GM12878 (cell line): ENCODE results near the gene SLC19A1. TPM values are rescaled to one million over a fixed set of nuclear protein-coding genes. Genes with fewer than 3 reads are reported as not detected.

ENCODE experiments used
- ATAC-seq: fragments of 200-7000 bp; cut with Tn5 transposase; 3 replicates; pipeline ENCODE4 v1.9.1; 2020; ENCODE audit warnings: mild to moderate bottlenecking, moderate library complexity
- BruUV-seq: library from RNA; stranded (reverse); fragments of 400-500 nt; replicated peaks from 2 replicates; lab custom pipeline; 2021; lab: Mats Ljungman, UMichigan
- CTCF ChIA-PET: fragments of 300-600 bp; sonication (Branson Sonifier 250); formaldehyde crosslinking; extraction: SDS; loops from one replicate; lab custom pipeline; 2021; ENCODE audit warnings: inconsistent platforms; lab: Yijun Ruan, JAX
- POLR2A ChIA-PET: fragments of 350-600 bp; formaldehyde crosslinking; extraction: SDS; loops from one replicate; lab custom pipeline; 2021; ENCODE audit warnings: inconsistent platforms; lab: Charles Lee
- RAD21 ChIA-PET: fragments of 300-600 bp; sonication (Branson Sonifier 250); formaldehyde crosslinking; loops from one replicate; lab custom pipeline; 2023; ENCODE audit warnings: antibody characterized with exemption; ENCODE audit not compliant: unreplicated experiment; lab: Charles Lee
- SMC1A ChIA-PET: fragments of 300-600 bp; sonication (Branson Sonifier 250); formaldehyde crosslinking; loops from one replicate; lab custom pipeline; 2023; ENCODE audit not compliant: unreplicated experiment, uncharacterized antibody; lab: Charles Lee
- DNase-seq: peaks from one replicate; pipeline ENCODE4 v3.0.0-alpha.2; 2011; ENCODE audit warnings: low read depth, low spot score
- FAIRE-seq: peaks from 3 replicates; lab custom pipeline; 2011; peaks lifted over from hg19 to GRCh38; lab: Jason Lieb, UNC
- H2AFZ ChIP-seq: 2 replicates; pipeline ENCODE4 v1.6.0; 2011; ENCODE audit warnings: low read depth, low read length, control low read depth; ENCODE audit not compliant: control insufficient read depth
- H3K27ac ChIP-seq: 2 replicates; pipeline ENCODE4 v1.5.1; 2011; ENCODE audit warnings: control low read depth; ENCODE audit not compliant: control insufficient read depth, insufficient read depth
- H3K27me3 ChIP-seq, 2 experiments: replicated peaks in 1 of 2; 2 replicates each; pipeline versions ENCODE4 v1.6.0 to v1.6.1; 2011; ENCODE audit warnings: low read length in 1 of 2; ENCODE audit not compliant: control insufficient read depth in 2 of 2, insufficient read depth in 2 of 2
- H3K36me3 ChIP-seq, 2 experiments: 2 replicates each; pipeline ENCODE4 v1.5.1; 2011; ENCODE audit warnings: low read length in 1 of 2; ENCODE audit not compliant: control insufficient read depth in 2 of 2, insufficient read depth in 2 of 2
- H3K4me1 ChIP-seq: 2 replicates; pipeline ENCODE4 v1.6.1; 2011; ENCODE audit warnings: mild to moderate bottlenecking, low read length, moderate library complexity, mixed read lengths; ENCODE audit not compliant: control insufficient read depth, insufficient read depth
- H3K4me2 ChIP-seq: 2 replicates; pipeline ENCODE4 v1.6.0; 2011; ENCODE audit warnings: control low read depth; ENCODE audit not compliant: control insufficient read depth, insufficient read depth
- H3K4me3 ChIP-seq: fragments of 200-600 bp; sonication (generic); 2 replicates; pipeline ENCODE4 v1.5.1; 2016
- H3K79me2 ChIP-seq: 2 replicates; pipeline ENCODE4 v1.6.0; 2011; ENCODE audit warnings: low read length; ENCODE audit not compliant: control insufficient read depth, insufficient read depth
- H3K9ac ChIP-seq: 2 replicates; pipeline ENCODE4 v1.8.0; 2011; ENCODE audit warnings: low read length, control low read depth, mixed read lengths; ENCODE audit not compliant: control insufficient read depth, insufficient read depth
- H3K9me3 ChIP-seq: replicated peaks from 3 replicates; pipeline ENCODE4 v1.5.1; 2011; ENCODE audit warnings: mild to moderate bottlenecking, low read length; ENCODE audit not compliant: control insufficient read depth, insufficient read depth
- H4K20me1 ChIP-seq: 2 replicates; pipeline ENCODE4 v1.6.0; 2011; ENCODE audit not compliant: control insufficient read depth, insufficient read depth
- BHLHE40 ChIP-seq, 2 experiments: fragments of 450-650 bp in 1 of 2; IDR thresholded peaks; 2 replicates each; pipeline ENCODE4 v1.6.1; 2011 to 2017; ENCODE audit warnings: low read depth in 2 of 2, borderline replicate concordance in 1 of 2, improper control_type of control experiment in 1 of 2, low read length in 1 of 2, mild to moderate bottlenecking in 1 of 2
- CEBPB ChIP-seq, 2 experiments: fragments of 150-350 bp in 1 of 2; IDR thresholded peaks; 2 replicates each; pipeline ENCODE4 v1.6.1; 2012 to 2014; ENCODE audit warnings: low read depth in 2 of 2, low read length in 2 of 2, borderline replicate concordance in 1 of 2, inconsistent platforms in 1 of 2
- CHD2 ChIP-seq: IDR thresholded peaks from 2 replicates; pipeline ENCODE4 v1.6.1; 2011; ENCODE audit warnings: low read depth, low read length, improper control_type of control experiment, borderline replicate concordance
- HDAC6 ChIP-seq: fragments of 200-600 bp; sonication (generic); IDR thresholded peaks from one replicate; pipeline ENCODE4 v1.8.0; 2017; ENCODE audit warnings: antibody characterized with exemption; ENCODE audit not compliant: unreplicated experiment
- IRF3 ChIP-seq: fragments of 450-650 bp; IDR thresholded peaks from 2 replicates; pipeline ENCODE4 v1.6.1; 2014; ENCODE audit warnings: mild to moderate bottlenecking
- KAT2A ChIP-seq: conservative IDR thresholded peaks from 2 replicates; pipeline ENCODE4 v1.6.1; 2011; ENCODE audit warnings: low read depth, low read length; ENCODE audit not compliant: control insufficient read depth
- LARP7 ChIP-seq: fragments of 450-650 bp; IDR thresholded peaks from 2 replicates; pipeline ENCODE4 v1.6.1; 2017; ENCODE audit warnings: mild to moderate bottlenecking
- MTA3 ChIP-seq: IDR thresholded peaks from 2 replicates; pipeline ENCODE4 v1.6.1; 2012; ENCODE audit warnings: low read length, inconsistent platforms, borderline replicate concordance
- NFXL1 ChIP-seq: fragments of 450-650 bp; IDR thresholded peaks from 2 replicates; pipeline ENCODE4 v1.6.1; 2017; ENCODE audit warnings: antibody characterized with exemption, mild to moderate bottlenecking, borderline replicate concordance
- PAX8 ChIP-seq: fragments of 450-650 bp; IDR thresholded peaks from 2 replicates; pipeline ENCODE4 v1.6.1; 2017; ENCODE audit warnings: mild to moderate bottlenecking, moderate library complexity
- PBX3 ChIP-seq: IDR thresholded peaks from 2 replicates; pipeline ENCODE4 v1.6.1; 2011; ENCODE audit warnings: mild to moderate bottlenecking, low read depth, low read length, moderate library complexity; ENCODE audit not compliant: insufficient replicate concordance
- SREBF2 ChIP-seq: IDR thresholded peaks from 2 replicates; pipeline ENCODE4 v1.6.1; 2012; ENCODE audit warnings: mild to moderate bottlenecking, low read length
- USF2 ChIP-seq: IDR thresholded peaks from 2 replicates; pipeline ENCODE4 v1.6.1; 2011; ENCODE audit warnings: low read depth, low read length, improper control_type of control experiment, borderline replicate concordance
- ZNF217 ChIP-seq: fragments of 450-650 bp; IDR thresholded peaks from 2 replicates; pipeline ENCODE4 v1.6.1; 2017; ENCODE audit warnings: antibody characterized with exemption, mild to moderate bottlenecking
- WGBS: methylation state at CpG from one replicate; pipeline ENCODE4 v1.1.6; 2016; ENCODE audit warnings: low lambda C conversion rate; ENCODE audit not compliant: insufficient replicate concordance, insufficient coverage; ENCODE audit errors: missing lambda C conversion rate; 5-methylcytosine and 5-hydroxymethylcytosine counted together
- in situ Hi-C: fragments of 300-500 bp; cut with MboI; formaldehyde crosslinking; loops from 9 replicates; pipeline ENCODE4 v1.14.3; 2018; ENCODE audit warnings: mixed read lengths
- intact Hi-C: fragments of 100-400 bp; cut with micrococcal nuclease; formaldehyde crosslinking; loops from one replicate; pipeline ENCODE4 v1.14.2; 2022; ENCODE audit not compliant: unreplicated experiment
- polyA plus RNA-seq, 11 experiments: library from polyadenylated mRNA; depleted of rRNA in 4 of 11; unstranded in 6 of 11; stranded (reverse) in 5 of 11; fragments of >200 nt; fragmentation: Nextera tagmentation in 4 of 11; fragmentation: Illumina TruSeq in 1 of 11; extraction: Ambion mirVana in 4 of 11; extraction: Trizol in 1 of 11; gene quantifications; 1 replicate in 1 of 11; 2 replicates in 10 of 11; pipeline versions ENCODE4 v1.2.1 to v1.2.3, GENCODE V29; 2011 to 2016; ENCODE audit warnings: inconsistent platforms in 2 of 11, missing spikeins in 2 of 11, low read depth in 1 of 11
- total RNA-seq, 4 experiments: library from RNA; depleted of rRNA in 3 of 4; stranded (reverse); fragments of >200 nt in 3 of 4; fragmentation: Illumina TruSeq in 1 of 4; extraction: Trizol in 1 of 4; gene quantifications; 2 replicates each; pipeline versions ENCODE4 v1.2.1 to v1.2.3, GENCODE V29; 2013 to 2021

SLC19A1 gene
- total and polyA plus RNA-seq, 10 of the 15 experiments (the other 5 are each of a cell fraction or from before 2014, with no cell fraction given) = 0.42 to 49.7 (median 12.2) TPM

- Histone ChIP-seq H3K79me2 (no peaks in the 10 kb centered on the region), H3K4me2 (no peak overlapping the region), H3K9me3 (no peaks in the 10 kb centered on the region; the same call in 2 of the 3 replicates), H2AFZ (no peak overlapping the region), H3K4me3 (no peak overlapping the region), H4K20me1 (no peaks in the 10 kb centered on the region), H3K9ac (no peak overlapping the region), H3K27me3 (no peaks in the 10 kb centered on the region), H3K27ac (no peak overlapping the region), H3K36me3 (no peaks in the 10 kb centered on the region), H3K4me1 (no peaks in the 10 kb centered on the region)
- CTCF ChIA-PET = interaction anchor here (1.1 kb wide), 1 partner anchor 312 kb away, joined by 3 read pairs; no protein-coding TSS in a partner anchor
- in situ Hi-C loops = loop anchor here (25.0 kb wide), 1 partner anchor 359 kb away; no protein-coding TSS in a partner anchor
- RAD21 ChIA-PET = no interaction called here
- FAIRE-seq (no peak), DNase-seq (no peak), ATAC-seq (no peak)
- intact Hi-C loops = no loop called here
- no peak for TF ChIP-seq KAT2A
- TF ChIP-seq MTA3 = no peak
- no peak for TF ChIP-seq CEBPB (IDR thresholded peaks at IDR 0.05; ENCODE audit: borderline replicate concordance in 1 of 2, low read depth in 2 of 2, low read length in 2 of 2)
- TF ChIP-seq BHLHE40 (IDR thresholded peaks at IDR 0.05; ENCODE audit: borderline replicate concordance in 1 of 2, low read depth in 2 of 2, low read length in 1 of 2) = no peak
- no peak for TF ChIP-seq HDAC6
- TF ChIP-seq NFXL1 = no peak
- no peak for TF ChIP-seq ZNF217
- no peak for TF ChIP-seq LARP7
- TF ChIP-seq PAX8 = no peak
- TF ChIP-seq IRF3 = no peak
- TF ChIP-seq CHD2 = no peak
- no peak for TF ChIP-seq PBX3
- no peak for TF ChIP-seq USF2
- TF ChIP-seq SREBF2 = no peak
- POLR2A ChIA-PET = no interaction called here
- SMC1A ChIA-PET = no interaction called here
- WGBS = 85% methylated on average over 7 of the region's 7 CpGs
- no TSS peak for BruUV-seq
These were observed 89.4 kb downstream of the SLC19A1 start for GRCh38 chr21:45452696-45453307.
